NCI-H69 (cell line): ENCODE results near the gene MEP1B.
"Not testable (repeated sequence)": the region's sequence is repeated elsewhere in the genome, so short reads cannot be mapped to it uniquely, and the experiment has no call there.

Experiments used
- DNase-seq: peaks from one replicate; lab custom pipeline; 2025; lab: John Stamatoyannopoulos, UW

MEP1B gene

DNA sequence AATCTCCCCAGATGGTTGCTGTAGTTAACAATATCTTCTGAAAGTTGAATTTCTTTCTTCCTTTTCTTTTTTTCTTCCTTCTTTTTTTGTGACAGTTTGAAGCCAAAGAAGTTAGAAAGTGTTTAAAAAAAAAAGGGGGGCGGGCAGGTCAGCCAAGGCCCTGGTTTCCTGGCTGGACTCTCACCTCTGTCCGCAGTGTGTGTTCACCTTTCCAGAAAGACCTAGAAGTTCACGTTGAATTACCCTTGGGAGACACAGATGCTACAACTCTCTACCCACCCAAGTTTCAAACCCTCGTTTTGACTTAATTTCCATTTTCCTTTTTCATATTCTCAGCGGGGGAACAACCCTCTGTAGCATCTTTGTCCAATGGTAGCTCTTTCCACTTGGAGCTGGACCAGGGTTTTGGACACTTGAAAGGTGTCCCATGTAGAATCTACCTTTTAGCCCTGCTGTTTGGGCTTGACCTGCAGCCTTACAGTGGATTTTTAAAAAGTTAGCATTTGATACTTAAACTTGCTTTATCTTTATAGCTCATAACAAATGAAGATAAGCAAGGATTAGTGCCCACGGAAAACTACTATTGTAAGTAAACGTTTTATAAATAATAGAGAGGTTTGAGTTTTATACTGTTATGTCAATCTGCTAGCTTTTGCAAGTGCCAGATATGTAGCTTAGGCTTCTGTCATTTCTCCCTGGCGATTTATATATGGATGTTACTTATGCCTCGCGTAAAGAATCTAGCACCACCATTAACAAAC lies 20.0 kb downstream of the MEP1B start:
- no peak for DNase-seq

DNA sequence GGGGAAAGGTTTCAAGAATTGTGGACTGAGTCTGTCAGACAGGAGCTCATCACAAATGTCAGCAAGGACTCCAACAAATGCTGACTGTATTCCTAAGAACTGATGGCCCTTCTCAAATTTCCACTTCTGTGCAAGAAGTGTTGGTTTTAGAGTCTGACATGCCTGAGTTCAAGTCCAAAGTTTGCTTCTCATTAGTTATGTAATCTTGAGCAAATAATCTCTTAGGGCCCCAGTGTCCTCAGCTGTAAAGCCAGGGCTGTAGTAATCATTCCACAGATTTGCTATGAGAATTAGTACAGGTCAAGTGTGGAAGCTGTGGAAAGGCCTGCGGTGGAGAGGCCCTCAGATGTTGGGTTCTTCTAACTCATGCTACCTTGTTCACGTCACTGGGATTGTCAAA lies 23.9 kb downstream of the MEP1B start:
- DNase-seq = peak; percentile 35

DNA sequence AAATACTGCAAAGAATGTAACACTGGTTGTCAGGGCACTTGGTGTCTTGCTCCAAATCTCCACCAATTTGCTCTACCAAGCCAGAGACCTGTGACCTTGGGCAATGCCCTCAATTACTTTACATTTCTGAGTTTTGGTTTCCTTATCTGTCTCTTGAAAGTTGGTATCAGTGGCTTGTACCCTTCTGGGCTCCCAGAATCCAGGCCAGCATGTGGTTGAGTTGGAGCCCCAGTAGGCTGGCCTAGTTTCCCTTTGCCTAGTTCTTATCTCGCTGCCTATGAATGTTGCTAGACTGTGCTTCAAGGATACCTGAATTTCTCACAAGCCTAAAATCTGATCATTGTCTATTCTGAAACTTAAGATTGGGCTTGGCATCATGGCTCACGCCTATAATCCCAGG lies 26.6 kb downstream of the MEP1B start:
- DNase-seq = no peak

DNA sequence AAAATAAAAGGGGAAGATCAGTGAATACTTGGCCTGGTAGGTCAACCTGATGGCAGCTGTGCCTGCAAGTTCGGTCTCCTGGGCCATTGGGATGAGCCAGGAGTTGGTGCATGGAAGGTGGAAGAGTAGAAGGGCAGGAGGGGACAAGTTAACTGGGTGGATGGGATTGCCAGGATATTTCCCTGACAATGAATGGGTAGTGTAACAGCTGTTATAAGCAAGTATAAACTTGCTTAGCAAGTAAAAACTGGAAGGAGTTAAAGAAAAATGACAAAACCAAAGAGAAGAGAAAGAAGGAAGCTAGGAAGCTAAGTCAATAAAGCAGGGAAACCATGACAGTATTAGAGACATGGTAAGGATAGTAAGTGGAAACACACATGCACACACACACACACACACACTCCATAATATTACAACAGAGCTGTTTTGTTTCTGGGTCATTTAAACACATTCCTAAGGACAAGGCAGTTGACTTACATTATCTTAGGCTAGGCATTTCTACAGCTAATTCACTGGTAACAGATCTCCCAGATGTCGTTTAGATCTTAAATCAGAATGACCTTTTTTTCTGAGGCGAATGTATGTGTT lies 29.7 kb downstream of the MEP1B start:
- DNase-seq = no peak

DNA sequence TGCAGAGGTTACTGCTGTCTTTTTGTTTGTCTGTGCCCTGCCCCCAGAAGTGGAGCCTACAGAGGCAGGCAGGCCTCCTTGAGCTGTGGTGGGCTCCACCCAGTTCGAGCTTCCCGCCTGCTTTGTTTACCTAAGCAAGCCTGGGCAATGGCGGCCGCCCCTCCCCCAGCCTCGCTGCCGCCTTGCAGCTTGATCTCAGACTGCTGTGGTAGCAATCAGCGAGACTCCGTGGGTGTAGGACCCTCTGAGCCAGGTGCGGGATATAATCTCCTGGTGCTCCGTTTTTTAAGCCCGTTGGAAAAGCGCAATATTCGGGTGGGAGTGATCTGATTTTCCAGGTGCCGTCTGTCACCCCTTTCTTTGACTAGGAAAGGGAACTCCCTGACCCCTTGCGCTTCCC lies 43.5 kb downstream of the MEP1B start:
- DNase-seq = not testable (repeated sequence)

DNA sequence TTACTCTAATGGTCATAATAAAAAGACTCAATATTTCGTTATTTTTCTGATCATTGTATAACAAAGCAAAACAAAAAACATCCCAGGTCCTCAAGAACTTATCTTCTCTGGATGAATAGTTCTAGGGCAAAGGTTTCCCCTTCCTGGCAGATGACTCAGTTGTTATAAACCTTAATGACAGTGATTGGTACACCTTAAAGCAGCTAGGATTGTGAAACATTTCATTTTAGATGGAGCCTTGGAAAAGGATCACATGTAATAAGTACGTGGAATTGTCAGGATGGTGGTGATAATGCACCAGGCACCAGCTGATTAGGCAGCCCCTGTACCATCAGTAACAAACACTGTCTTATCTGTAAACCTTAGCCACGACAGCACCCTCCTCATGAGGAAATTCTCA lies 47.2 kb downstream of the MEP1B start:
- no peak for DNase-seq

DNA sequence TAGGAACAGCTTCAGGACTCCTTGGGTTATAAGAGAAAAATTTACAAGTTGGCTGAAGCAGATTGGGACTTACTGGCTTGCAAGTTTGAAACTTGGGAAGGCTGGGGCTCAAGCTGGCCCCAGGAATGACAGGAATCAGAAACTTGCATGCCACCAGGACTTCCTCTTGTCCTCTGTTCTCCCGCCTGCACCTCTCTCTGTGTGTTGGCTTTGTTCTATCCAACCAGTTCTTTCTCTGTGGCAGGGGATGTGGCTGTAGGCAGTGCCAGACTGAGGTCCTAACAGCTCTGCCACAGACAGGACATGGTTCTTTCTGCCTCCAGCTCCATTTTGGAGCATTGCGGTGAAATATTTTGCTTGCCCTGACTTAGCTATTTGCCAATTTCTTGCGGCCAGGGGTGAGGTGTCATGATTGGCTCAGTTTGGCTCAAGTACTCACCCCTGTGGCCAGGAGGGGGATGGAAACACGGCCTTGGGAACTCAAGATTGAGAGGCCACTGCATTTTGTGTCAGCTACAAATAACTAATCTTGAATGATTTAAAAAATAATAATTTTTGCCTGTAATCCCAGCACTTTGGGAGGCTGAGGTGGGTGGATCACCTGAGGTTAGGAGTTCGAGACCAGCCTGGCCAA lies 48.9 kb downstream of the MEP1B start:
- peak; percentile 38 for DNase-seq

DNA sequence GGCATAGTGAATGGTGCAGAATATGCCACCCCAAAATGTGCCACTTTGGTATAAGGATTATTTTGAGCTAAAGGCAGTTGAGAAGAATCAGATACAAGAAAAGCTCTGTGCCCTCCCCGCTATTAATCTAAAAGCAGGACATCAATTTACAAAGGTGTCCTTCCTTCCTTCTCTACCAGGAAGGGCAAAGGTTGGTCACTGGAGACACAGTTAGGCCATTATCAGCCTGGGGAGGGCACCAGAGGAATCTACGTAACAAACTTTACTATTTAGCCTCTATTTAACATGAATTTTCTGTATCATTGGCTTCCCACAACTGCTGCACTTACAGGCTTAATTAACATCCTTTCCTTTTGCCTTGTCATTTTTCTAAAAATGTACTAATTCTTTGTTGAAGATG lies 52.6 kb downstream of the MEP1B start:
- DNase-seq = no peak

DNA sequence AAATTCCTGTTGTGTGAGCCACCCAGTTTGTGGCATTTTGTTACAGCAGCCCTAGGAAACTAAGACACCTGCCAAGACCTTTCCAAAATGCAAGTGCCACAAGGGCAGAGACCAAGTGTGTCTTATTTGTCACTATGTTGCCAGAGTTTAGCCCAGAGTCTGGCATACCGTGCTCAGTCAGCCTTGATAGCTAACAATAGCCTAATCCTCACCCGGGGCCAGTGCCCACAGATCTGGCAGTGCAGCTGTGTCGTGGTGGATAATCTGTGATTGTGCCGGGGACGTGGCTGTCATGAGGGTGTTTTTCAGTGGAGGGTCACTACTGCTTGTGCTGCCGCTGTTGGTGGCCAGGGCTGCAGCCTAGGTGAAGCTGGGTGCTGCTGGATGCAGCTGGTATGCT lies 53.5 kb downstream of the MEP1B start:
- no peak for DNase-seq

DNA sequence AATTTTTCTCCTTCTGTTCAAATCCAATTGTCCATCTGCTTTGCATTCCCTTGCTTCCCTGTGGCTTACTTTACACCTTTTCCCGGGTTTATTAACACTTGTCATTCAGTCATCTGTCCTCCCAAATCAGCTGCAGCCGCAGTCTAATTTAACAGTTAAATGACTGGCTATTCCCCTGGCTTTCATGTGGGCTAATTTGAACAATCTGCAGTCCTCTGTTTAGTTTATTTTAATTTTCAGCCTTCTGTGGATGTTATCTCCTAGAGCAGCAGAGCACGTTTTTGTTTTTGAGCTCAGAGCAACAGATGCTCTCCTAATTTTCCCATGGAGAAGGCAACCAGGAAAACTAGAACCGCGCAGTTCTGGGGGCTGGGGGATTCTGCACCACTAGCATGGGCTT lies 55.0 kb downstream of the MEP1B start:
- DNase-seq = no peak

DNA sequence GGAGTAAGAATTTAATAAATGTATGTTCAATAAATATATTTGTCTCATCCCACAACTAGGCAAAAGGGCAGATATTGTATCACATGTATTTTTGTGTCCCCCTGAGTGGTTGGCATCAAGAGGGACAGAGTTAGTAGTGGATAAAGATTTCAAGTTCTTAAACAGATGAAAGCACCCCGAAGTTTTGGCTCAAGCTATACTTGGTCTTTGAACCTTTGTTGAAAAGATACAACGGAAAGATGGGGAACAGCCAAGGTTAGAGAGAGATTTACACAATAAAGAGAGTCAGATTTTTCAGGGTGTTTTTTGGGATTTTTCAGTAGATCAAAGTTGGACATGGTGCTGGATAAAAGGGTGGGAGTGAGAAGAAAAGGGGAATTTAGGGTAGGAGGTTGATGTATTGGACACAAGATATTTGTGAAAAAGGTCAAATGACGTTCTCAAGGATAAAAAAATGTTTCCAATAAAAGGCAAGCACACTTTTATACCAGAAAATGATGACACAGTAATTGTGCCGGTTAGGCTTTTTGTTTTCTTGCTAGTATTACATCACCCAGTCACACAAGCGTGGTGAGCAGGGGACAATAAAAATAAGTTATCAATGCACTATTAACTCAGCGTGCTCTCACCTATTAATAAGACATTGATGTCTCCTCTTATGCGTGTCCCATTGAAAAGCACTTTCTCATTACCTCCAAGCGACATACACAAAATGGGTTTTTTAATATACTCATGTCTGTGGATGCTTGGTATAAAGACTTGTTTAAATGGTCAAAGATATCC lies 59.5 kb downstream of the MEP1B start:
- DNase-seq = no peak

DNA sequence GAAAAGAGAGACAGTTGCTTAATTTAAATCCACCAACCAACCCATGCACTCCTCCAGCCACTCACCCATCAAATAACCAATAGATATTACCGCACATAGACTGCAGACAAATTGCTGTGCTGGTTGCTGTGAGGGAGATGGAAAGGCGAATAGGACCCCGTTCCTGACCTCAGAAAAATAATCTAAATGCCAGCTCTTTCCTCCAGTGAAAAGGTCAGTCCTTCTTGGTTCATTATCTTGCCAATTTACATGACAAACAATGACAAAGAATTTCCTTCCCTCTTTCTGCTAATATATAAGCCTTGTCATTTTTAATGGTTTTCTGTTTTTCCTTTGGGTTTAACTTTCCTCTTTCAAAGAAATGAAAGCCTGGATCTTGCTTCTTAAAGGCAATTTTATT lies 61.6 kb downstream of the MEP1B start:
- DNase-seq = no peak

DNA sequence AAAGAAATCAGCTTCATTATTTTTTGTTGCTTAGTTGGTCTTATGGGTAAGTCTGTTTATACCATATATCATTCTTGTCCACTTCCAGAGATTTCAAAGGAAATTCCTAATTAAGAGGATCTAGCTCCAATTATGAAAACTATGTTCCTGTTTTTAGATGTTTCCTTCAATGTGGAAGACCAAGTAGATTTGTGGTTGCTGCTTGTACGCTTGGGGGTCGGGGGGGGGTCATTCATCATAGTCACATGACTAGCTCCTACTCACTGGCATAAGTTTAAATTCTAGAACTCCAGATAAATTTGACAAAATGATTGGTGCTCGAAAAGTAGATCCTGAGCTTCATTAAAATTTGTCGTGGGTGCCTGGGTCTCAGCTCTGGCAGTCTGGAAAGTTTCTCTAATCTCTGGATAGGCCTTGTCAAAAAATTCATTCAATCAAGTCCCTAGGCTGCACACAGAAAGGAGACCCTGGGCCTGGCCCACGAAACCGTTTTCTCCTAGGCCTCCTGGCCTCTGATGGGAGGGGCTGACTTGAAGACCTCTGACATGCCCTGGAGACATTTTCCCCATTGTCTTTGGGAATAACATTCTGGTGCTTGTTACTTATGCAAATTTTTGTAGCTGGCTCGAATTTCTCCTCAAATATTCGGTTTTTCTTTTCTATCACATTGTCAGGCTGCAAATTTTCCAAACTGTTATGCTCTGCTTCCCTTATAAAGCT lies 62.5 kb downstream of the MEP1B start:
- DNase-seq = no peak

DNA sequence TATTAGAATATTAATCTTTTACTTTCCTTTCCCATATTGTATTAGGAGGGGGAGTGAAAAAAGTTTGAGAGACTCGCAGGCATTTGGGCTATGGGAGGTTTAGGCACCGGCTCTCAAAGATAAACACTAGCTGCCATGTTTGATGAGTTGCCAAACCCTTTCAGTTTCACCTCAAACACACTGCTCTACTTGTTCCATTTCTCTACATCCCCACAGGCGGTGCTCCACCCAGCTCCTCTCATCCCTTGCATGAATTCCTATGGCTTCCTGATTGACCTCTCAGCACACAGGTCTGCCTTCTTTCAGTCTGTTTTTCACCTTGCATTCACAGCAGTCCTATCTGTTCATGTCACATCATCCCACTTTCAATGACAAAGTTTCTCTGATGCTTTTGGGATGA lies 65.7 kb downstream of the MEP1B start:
- DNase-seq = no peak

DNA sequence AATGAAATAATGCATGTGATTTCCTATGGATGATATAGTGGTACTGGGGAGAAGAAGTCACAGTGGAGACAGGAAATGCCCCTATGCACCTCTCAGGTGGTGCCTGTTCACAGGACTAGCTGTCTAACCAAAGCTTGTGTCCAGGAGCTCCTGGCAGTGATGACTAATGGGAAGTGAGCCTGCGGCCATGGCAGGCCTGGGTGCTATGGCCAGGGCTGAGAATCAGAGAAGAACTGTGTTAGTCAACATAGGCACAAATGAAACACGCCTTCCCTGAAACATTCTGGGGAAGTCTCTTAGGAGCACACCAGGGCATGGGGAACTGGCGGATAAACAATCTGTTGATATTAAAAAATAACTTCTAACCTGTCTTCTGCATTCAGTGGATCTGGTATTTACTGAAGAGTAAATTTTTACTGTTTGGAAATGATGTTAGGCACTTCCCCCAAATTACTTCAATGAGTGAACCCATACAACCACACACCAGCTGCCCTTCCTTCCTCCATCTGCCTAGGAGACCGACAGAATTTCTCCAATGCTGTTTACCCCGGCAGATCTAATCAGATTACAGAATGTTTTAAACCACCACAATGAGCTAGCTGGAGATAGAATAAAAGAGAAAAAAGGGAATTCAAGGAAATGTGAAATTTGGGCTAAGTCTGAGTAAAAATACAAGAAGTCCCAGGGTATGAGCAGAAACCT lies 67.4 kb downstream of the MEP1B start:
- DNase-seq = peak; percentile 29

DNA sequence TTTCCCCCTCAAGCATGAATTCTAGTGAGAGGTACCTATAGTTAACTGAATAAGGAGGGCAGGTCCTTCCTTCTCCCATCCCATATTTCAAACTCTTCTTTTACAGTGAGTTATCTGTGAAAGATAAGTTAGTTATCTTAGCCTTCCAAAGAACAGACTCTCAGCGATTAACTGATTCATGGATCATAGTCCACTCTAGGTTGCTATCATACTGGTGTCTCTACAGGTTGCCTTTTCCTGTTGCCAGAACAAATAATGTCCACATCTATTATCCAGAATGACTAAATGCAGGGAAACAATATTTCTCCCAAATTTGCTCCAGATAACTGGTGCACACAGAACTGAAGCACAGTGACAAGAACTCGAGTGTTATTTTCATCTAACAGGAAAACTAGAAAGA lies 68.3 kb downstream of the MEP1B start:
- DNase-seq = no peak

DNA sequence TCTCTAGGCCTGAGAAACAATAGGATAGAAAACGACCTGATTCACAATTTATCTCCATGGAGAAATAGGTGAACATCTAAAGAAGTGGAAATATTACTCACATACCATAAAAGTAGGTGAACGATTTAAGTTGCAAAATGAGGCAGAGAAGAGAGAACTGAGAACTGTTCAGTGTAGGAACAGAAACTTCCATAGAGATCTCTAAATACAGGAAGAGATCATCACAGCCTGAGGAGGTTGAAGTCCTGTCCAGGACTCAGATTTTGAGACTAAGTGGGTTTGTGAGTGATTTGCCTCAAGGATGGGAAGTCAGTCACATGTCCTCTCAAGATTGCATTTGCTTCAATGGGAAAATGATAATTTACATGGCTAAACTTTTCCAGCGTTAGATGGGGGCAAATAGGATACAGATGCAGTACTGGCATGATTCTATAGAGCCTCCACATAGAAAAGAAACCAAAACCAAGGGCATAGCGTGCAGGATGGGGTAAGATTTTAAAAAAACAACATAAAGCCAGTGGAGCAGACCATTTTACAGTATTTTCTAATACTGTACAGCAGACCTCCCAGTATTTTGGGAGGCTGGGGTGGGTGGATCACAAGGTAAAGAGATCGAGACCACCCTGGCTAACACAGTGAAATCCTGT lies 68.8 kb downstream of the MEP1B start:
- no peak for DNase-seq

DNA sequence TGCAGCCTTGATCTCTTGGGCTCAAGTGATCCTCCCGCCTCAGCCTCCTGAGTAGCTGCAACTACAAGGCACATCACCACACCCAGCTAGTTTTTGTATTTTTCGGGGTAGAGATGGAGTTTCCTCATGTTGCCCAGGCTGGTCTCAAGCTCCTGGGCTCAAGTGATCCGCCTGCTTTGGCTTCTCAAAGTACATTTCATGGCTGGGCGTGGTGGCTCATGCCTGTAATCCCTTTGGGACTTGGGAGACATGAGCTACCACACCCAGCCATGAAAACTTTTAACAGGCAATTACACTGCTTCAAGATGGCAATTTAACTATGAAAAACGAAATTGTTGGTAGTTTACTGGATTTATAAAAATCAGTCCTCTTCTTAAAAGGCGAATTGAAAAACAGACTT lies 69.7 kb downstream of the MEP1B start:
- peak; percentile 28 for DNase-seq

DNA sequence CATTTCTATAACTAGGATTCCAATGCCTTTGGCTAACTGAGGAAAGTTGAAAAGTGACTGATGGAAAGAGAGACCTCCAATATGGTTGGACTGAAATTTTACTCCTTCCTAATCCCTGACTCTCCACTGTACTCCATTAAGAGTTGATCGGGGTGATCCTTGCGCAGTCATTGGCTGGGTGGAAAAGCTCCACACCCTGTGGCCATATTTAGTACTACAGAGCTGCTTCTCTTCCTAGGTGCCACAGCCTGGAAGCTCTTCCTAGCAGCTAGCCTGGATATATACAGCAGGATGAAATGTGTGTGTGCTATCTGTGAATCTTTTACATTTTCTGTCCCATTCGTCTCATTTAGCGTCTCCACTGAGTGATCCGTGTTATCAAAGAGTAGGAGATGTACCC lies 71.2 kb downstream of the MEP1B start:
- peak; percentile 42 for DNase-seq

DNA sequence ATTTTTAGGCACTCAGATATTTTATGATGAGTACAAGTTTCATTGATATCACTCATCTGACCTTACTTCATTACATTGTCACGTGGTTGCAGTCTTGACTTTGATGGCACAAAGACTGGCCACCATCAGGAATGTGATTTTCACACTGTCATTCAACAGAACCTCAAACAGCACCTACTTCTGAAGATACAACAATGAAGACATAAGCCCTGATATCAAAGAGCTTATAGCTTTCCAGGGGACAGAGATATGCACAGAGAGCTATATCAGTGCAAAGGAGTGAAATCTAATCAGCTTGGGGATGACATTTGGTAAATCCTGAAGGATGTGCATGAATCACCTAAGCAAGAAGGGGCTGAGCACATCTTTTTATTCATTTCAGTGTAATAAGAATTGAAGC lies 72.3 kb downstream of the MEP1B start:
- DNase-seq = no peak

DNA sequence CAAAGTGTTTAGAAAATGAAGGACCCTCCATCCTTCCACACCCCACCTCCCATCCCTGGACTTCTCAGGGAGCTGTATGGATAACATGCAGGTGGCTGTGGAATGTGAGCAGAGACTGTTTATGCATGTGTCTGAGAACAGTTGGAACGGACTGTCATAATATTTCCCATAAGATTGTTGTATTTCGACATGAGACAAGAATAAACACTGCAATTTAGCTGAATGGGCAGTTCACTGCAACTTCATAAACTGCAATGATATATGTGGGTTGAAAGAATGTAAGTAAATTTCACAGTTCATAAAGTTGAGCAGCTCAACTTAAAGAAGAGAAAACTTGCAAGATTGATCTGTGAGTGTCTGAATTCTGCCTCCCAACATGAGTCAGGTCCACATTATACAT lies 74.6 kb downstream of the MEP1B start:
- DNase-seq = no peak
